ENCODE results near the gene MFAP2. TPM values are rescaled to one million over a fixed set of nuclear protein-coding genes. Genes with fewer than 3 reads are reported as not detected.

The MFAP2 gene
- total RNA-seq, 1 donor from 2014 or later, result 170 TPM

DNA sequence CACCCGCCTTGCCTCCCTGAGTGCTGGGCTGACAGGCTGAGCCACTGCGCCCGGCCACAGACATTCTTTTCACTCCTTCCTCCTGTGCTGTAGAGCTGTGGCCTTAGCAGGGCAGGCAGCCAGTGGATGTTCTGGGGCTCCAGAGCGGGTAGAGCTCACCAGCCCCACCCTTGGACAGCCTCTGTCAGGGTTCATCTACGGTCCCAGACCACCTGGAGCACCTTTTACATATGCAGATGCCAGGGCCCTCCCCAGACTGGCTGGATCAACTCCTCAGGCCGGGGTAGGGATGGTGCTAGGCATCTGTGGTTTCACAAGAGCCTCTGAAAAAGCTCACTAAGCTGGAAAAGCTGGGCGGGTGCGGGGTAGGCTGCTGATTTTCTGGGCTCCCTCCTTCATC lies 26.7 kb upstream of the MFAP2 start:
- Mint-ChIP-seq H3K9me3 (ENCODE audit: low read depth) (no peaks in the 10 kb centered on the region), H3K4me3 (ENCODE audit: low read depth) (no peak overlapping the region), H3K27ac (no peak overlapping the region), H3K4me1 (ENCODE audit: low read depth) (peaks cover 9% of the 10 kb centered on the region), H3K27me3 (no peaks in the 10 kb centered on the region), H3K36me3 (ENCODE audit: insufficient read depth) (peaks cover 4% of the 10 kb centered on the region)
- DNase-seq (ENCODE audit: low spot score, unreplicated experiment), result no peak
- TF ChIP-seq, protein P1, sequence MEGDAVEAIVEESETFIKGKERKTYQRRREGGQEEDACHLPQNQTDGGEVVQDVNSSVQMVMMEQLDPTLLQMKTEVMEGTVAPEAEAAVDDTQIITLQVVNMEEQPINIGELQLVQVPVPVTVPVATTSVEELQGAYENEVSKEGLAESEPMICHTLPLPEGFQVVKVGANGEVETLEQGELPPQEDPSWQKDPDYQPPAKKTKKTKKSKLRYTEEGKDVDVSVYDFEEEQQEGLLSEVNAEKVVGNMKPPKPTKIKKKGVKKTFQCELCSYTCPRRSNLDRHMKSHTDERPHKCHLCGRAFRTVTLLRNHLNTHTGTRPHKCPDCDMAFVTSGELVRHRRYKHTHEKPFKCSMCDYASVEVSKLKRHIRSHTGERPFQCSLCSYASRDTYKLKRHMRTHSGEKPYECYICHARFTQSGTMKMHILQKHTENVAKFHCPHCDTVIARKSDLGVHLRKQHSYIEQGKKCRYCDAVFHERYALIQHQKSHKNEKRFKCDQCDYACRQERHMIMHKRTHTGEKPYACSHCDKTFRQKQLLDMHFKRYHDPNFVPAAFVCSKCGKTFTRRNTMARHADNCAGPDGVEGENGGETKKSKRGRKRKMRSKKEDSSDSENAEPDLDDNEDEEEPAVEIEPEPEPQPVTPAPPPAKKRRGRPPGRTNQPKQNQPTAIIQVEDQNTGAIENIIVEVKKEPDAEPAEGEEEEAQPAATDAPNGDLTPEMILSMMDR (IDR thresholded peaks at IDR 0.05; ENCODE audit: unreplicated experiment), result no peak

DNA sequence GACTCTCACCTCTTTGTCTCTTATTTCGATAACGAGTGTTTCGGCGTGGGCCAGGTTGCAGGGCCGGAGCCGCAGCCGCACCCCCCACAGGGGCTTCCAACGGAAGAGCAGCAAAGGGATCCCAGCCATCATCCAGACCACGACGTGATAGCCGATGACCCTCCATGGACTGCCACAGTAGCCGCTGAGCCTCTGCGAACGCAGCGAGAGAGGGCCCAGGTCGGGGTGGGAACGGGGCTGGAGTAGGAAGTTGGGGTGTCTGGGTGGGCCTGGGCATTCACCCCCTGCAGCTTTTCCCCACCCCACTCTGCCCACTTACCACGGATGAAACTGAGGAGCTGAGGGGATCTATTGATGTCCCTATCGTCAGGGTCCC lies 24.9 kb upstream of the MFAP2 start:
- Mint-ChIP-seq H3K27me3 (no peaks in the 10 kb centered on the region), H3K9me3 (ENCODE audit: low read depth) (no peaks in the 10 kb centered on the region), H3K4me1 (ENCODE audit: low read depth) (peaks cover under 1% of the 10 kb centered on the region), H3K27ac (no peak overlapping the region), H3K36me3 (ENCODE audit: insufficient read depth) (peaks cover 6% of the 10 kb centered on the region), H3K4me3 (ENCODE audit: low read depth) (no peak overlapping the region)
- TF ChIP-seq, protein P1 (IDR thresholded peaks at IDR 0.05; ENCODE audit: unreplicated experiment), result no peak
- no peak for DNase-seq (ENCODE audit: low spot score, unreplicated experiment)

- Mint-ChIP-seq H3K36me3 (ENCODE audit: insufficient read depth) (peaks cover 6% of the 10 kb centered on the region), H3K4me1 (ENCODE audit: low read depth) (no peaks in the 10 kb centered on the region), H3K9me3 (ENCODE audit: low read depth) (no peaks in the 10 kb centered on the region), H3K27ac (no peak overlapping the region), H3K27me3 (no peaks in the 10 kb centered on the region), H3K4me3 (ENCODE audit: low read depth) (no peak overlapping the region)
- DNase-seq (ENCODE audit: low spot score, unreplicated experiment), result no peak
- TF ChIP-seq, protein P1 (IDR thresholded peaks at IDR 0.05; ENCODE audit: unreplicated experiment), result no peak
Observed at GRCh38 chr1:17004466-17005364, 24.3 kb upstream of the MFAP2 start.

GRCh38 chr1:17002524-17002902 lies 22.1 kb upstream of the MFAP2 start:
- Mint-ChIP-seq H3K9me3 (ENCODE audit: low read depth) (no peaks in the 10 kb centered on the region), H3K4me3 (ENCODE audit: low read depth) (no peak overlapping the region), H3K27me3 (no peaks in the 10 kb centered on the region), H3K4me1 (ENCODE audit: low read depth) (no peaks in the 10 kb centered on the region), H3K36me3 (ENCODE audit: insufficient read depth) (peaks cover 6% of the 10 kb centered on the region), H3K27ac (no peak overlapping the region)
- TF ChIP-seq, protein P1 (IDR thresholded peaks at IDR 0.05; ENCODE audit: unreplicated experiment), result no peak
- no peak for DNase-seq (ENCODE audit: low spot score, unreplicated experiment)

GRCh38 chr1:17001760-17002523 lies 21.5 kb upstream of the MFAP2 start:
- TF ChIP-seq, protein P1 (IDR thresholded peaks at IDR 0.05; ENCODE audit: unreplicated experiment), result no peak
- no peak for DNase-seq (ENCODE audit: low spot score, unreplicated experiment)
- Mint-ChIP-seq H3K4me1 (ENCODE audit: low read depth) (no peaks in the 10 kb centered on the region), H3K27me3 (no peaks in the 10 kb centered on the region), H3K4me3 (ENCODE audit: low read depth) (no peak overlapping the region), H3K27ac (no peak overlapping the region), H3K9me3 (ENCODE audit: low read depth) (no peaks in the 10 kb centered on the region), H3K36me3 (ENCODE audit: insufficient read depth) (peaks cover 6% of the 10 kb centered on the region)

All from progenitor cell of endocrine pancreas (in vitro differentiated cells).